Measurements from ENCODE around the gene SEL1L2. TPM values are rescaled to one million over a fixed set of nuclear protein-coding genes. Genes with fewer than 3 reads are reported as not detected.

The SEL1L2 gene
- polyA plus RNA-seq, 2 of the 4 experiments (the other 2 are of a cell fraction), result not detected

- no peaks in the 10 kb centered on the region; the same call in 2 of the 3 replicates for H3K9me3 ChIP-seq
- no peaks in the 10 kb centered on the region for H3K4me1 ChIP-seq
- no peak overlapping the region for H3K4me2 ChIP-seq
- ATAC-seq (peak; percentile 68 to 77; a peak in 4 of 6 replicates), FAIRE-seq (no peak), DNase-seq (ENCODE audit: low read depth in 1 of 2, low spot score in 1 of 2) (no peak)
- H3K4me3 ChIP-seq, result no peak overlapping the region
- 59% methylated on average over 2 of the region's 2 CpGs for WGBS (ENCODE audit: missing lambda C conversion rate)
- H3K27ac ChIP-seq, result no peak overlapping the region
- no peak for TF ChIP-seq HOXB13 (CRISPR knock-in tag; IDR thresholded peaks at IDR 0.05; ENCODE audit: low read depth)
- no peak for TF ChIP-seq BHLHE40 (IDR thresholded peaks at IDR 0.05; ENCODE audit: low read depth, low read length)
- no peak for TF ChIP-seq EHMT2 (IDR thresholded peaks at IDR 0.05; ENCODE audit: low read depth)
- TF ChIP-seq RAD21 (conservative IDR thresholded peaks at IDR 0.05 in 1 of 2, IDR thresholded peaks at IDR 0.05 in 1 of 2), result peak in 1 of 2 experiments; percentile 28; a peak in 2 of 5 replicates
- TF ChIP-seq SREBF2 (IDR thresholded peaks at IDR 0.05), result no peak
- ChIA-PET POLR2A (interaction anchor here (0.5 kb wide), 1 partner anchor 98 kb away, joined by 3 read pairs; no protein-coding TSS in a partner anchor), CTCF (interaction anchor here (1.8 kb wide), 1 partner anchor 157 kb away, joined by 4 read pairs; no protein-coding TSS in a partner anchor)
These were observed 92.3 kb downstream of the SEL1L2 start for GRCh38 chr20:13898012-13898612.

GRCh38 chr20:13891575-13891974 lies 98.8 kb downstream of the SEL1L2 start:
- ATAC-seq (no peak), FAIRE-seq (no peak), DNase-seq (ENCODE audit: low read depth in 1 of 2, low spot score in 1 of 2) (no peak)
- H3K4me1 ChIP-seq, result no peaks in the 10 kb centered on the region
- H3K4me3 ChIP-seq, result no peak overlapping the region
- POLR2A ChIA-PET, result no interaction called here
- TF ChIP-seq HOXB13 (CRISPR knock-in tag; IDR thresholded peaks at IDR 0.05; ENCODE audit: low read depth), result no peak
- TF ChIP-seq ELK1 (IDR thresholded peaks at IDR 0.05; ENCODE audit: low read depth, low read length), result no peak
- TF ChIP-seq USF2 (IDR thresholded peaks at IDR 0.05), result no peak
- TF ChIP-seq RAD21 (conservative IDR thresholded peaks at IDR 0.05 in 1 of 2, IDR thresholded peaks at IDR 0.05 in 1 of 2), result no peak
- no peak for TF ChIP-seq HEYL (CRISPR knock-in tag; IDR thresholded peaks at IDR 0.05)
- TF ChIP-seq GATA3 (IDR thresholded peaks at IDR 0.05; ENCODE audit: borderline replicate concordance), result no peak
- TF ChIP-seq PBX3 (IDR thresholded peaks at IDR 0.05), result no peak
- TF ChIP-seq MYC (IDR thresholded peaks at IDR 0.05; ENCODE audit: borderline replicate concordance, low read length), result no peak
- no peak for TF ChIP-seq KDM1A (IDR thresholded peaks at IDR 0.05; ENCODE audit: low read depth)
- TF ChIP-seq CHD4 (IDR thresholded peaks at IDR 0.05; ENCODE audit: borderline replicate concordance), result no peak
- TF ChIP-seq POLR2AphosphoS2 (conservative IDR thresholded peaks at IDR 0.05; ENCODE audit: low read length), result no peak
- TF ChIP-seq RFX5 (IDR thresholded peaks at IDR 0.05), result no peak
- no peak for TF ChIP-seq ZNF302 (CRISPR knock-in tag; IDR thresholded peaks at IDR 0.05)
- 0% methylated on average over 1 of the region's 1 CpG for WGBS (ENCODE audit: missing lambda C conversion rate)
- CTCF ChIA-PET, result no interaction called here
- no peak overlapping the region for H3K4me2 ChIP-seq
- H3K27ac ChIP-seq, result no peak overlapping the region
- peaks cover 20% of the 10 kb centered on the region for H3K9me3 ChIP-seq

GRCh38 chr20:13884803-13885202 lies 105.6 kb downstream of the SEL1L2 start:
- DNase-seq (ENCODE audit: low read depth in 1 of 2, low spot score in 1 of 2) (no peak), ATAC-seq (no peak), FAIRE-seq (no peak)
- WGBS (ENCODE audit: missing lambda C conversion rate), result 40% methylated on average over 6 of the region's 6 CpGs
- 0 out of 3 replicates have a peak, but pooled peaks cover 2% of the 10 kb centered on the region for H3K9me3 ChIP-seq
- POLR2A ChIA-PET, result no interaction called here
- no peaks in the 10 kb centered on the region for H3K4me1 ChIP-seq
- CTCF ChIA-PET, result interaction anchor here (0.9 kb wide), 1 partner anchor 58 kb away, joined by 3 read pairs; no protein-coding TSS in a partner anchor
- H3K4me2 ChIP-seq, result no peak overlapping the region
- no peak overlapping the region for H3K27ac ChIP-seq
- no peak overlapping the region for H3K4me3 ChIP-seq
- no peak for TF ChIP-seq ZNF302 (CRISPR knock-in tag; IDR thresholded peaks at IDR 0.05)
- TF ChIP-seq HES2 (IDR thresholded peaks at IDR 0.05), result no peak
- no peak for TF ChIP-seq PBX3 (IDR thresholded peaks at IDR 0.05)
- no peak for TF ChIP-seq EP300 (IDR thresholded peaks at IDR 0.05)
- no peak for TF ChIP-seq HOXA7 (CRISPR knock-in tag; IDR thresholded peaks at IDR 0.05)
- no peak for TF ChIP-seq CHD4 (IDR thresholded peaks at IDR 0.05; ENCODE audit: borderline replicate concordance)
- TF ChIP-seq HDAC2 (IDR thresholded peaks at IDR 0.05), result no peak
- no peak for TF ChIP-seq NR3C1 (IDR thresholded peaks at IDR 0.05)
- TF ChIP-seq ESRRA (IDR thresholded peaks at IDR 0.05; ENCODE audit: borderline replicate concordance, low read length), result no peak
- no peak for TF ChIP-seq CEBPB (IDR thresholded peaks at IDR 0.05)
- no peak for TF ChIP-seq SREBF2 (IDR thresholded peaks at IDR 0.05)
- no peak for TF ChIP-seq RAD21 (conservative IDR thresholded peaks at IDR 0.05 in 1 of 2, IDR thresholded peaks at IDR 0.05 in 1 of 2)
